Sigmoid colon (tissue), 4 donors: ENCODE measurements around the gene ACOXL.

Experiments used
- CTCF ChIP-seq, 4 experiments: fragments of 450-650 bp in 3 of 4; fragments of 200-600 bp in 1 of 4; IDR thresholded peaks; one replicate each; pipeline ENCODE4 v1.5.1; 2016 to 2019; ENCODE audit warnings: antibody characterized with exemption in 4 of 4, mild to moderate bottlenecking in 3 of 4, moderate library complexity in 2 of 4
- EP300 ChIP-seq, 4 donors: sonication (generic); formaldehyde crosslinking; IDR thresholded peaks; one replicate each; pipeline ENCODE4 v1.6.1; 2017; ENCODE audit warnings: antibody characterized with exemption in 4 of 4

GRCh38 chr2:110829413-110830146, 97.2 kb downstream of the ACOXL start:
- no peak for TF ChIP-seq EP300 (IDR thresholded peaks at IDR 0.05)
- no peak for TF ChIP-seq CTCF (IDR thresholded peaks at IDR 0.05)
